ENCODE data around the gene PXMP2.
A peak's percentile ranks its signal among the peaks of the same experiment; 100 is the strongest.
"Not testable (repeated sequence)": the region's sequence is repeated elsewhere in the genome, so short reads cannot be mapped to it uniquely, and the experiment has no call there.

PXMP2 gene

GRCh38 chr12:132660996-132661395, 26.4 kb upstream of the PXMP2 start:
- no peak for DNase-seq

DNA sequence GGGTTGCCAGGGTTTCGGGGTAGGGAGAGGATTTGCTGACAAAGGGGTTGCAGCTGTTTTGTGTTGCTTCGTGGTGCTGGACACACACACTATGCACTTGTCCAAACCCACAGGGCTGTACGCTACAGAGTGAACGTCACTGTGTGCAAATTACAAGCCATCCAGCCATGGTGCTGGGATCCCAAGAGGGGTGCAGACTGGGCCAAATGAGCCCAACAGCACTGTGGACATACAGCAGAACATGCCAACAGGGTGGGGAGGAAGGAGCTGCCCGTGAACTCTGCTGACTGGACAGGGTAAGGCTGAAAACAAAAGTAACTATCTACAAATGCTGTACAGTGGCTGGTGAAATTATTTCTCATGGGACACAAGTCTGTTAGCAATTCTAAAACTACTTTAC, 25.4 kb upstream of the PXMP2 start:
- no peak for DNase-seq

DNA sequence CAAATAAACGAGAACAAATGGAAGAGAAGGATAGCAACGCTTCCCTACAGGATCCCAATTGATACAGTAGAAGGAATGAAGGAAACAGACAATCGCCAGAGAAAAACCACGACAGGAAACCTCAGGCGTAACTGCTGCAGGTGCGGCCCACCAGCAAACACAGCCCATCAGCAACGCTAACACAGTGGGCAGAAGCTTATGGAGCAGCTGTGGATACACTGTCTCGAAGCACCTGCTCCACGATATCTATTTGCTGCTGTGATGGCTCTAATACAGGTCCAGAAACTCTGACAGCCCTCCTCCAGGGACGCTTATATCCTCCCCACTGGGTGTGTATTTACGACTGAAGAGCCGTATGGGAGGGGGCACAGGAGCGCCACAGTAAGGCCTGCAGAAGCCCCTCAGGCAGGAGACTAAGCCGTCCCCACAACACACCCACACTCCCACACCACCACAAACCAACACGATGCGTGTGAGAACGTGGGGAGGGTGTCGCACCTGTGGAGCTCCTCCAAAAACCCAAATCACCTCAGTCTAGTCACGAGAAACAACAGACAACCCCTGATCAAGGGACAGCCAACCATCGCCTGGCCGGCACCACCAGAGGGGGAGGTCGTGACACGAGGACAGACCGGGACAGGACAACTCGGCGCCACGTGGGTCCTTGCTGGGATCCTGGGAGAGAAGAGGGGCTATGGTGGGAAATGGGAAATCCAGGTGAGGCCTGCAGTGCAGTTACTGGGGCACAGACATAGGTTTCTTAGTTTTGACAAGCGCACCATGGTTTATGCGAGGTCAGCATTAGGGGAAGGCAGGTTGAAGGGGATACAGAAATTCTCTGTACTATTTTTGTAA, 24.3 kb upstream of the PXMP2 start:
- no peak for DNase-seq

DNA sequence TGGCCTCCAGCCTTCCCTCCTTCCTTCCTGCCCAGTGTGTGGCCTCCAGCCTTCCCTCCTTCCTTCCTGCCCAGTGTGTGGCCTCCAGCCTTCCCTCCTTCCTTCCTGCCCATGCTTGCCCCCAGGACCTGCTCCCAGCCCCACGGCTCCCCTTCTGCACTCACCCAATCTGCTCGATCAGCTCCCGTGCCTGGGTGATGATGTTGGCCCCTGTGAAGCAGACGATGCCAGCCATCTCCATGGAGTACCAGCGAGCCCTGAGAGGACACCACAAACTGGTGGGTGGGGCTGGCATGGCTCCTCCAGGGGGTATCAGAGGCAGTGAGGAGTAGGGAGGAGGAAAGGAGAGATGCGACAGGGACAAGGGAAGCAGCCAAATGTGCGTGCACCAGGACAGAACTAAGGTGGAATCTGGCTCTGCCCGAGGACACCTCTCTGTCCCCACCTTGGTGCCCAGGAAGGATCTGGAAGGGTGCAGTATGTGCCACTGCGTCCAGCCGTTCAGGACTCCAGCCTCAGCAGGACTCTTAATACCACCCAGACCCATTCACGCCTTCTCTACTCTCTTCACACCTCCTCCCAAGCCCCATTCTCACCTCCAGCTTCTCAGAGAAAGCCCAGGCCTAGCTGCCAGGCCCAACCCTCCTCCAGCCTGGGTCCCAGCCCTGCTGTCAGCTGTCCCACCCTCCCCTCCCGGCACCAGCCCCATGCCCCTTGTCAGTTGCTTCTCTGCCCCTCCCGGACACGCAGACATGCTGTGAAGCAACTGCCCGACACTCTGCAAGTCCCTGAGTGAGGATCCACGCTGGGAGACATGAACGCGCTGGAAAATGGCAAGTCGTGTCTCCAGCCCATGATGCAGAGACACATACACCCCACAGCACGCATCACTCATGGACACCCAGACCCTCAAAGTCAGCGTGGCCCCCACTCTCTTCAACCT, 22.9 kb upstream of the PXMP2 start:
- DNase-seq, result no peak

GRCh38 chr12:132665149-132665491, 22.3 kb upstream of the PXMP2 start:
- DNase-seq, result no peak

- no peak for DNase-seq
Observed at GRCh38 chr12:132665794-132666193, 21.6 kb upstream of the PXMP2 start.

DNA sequence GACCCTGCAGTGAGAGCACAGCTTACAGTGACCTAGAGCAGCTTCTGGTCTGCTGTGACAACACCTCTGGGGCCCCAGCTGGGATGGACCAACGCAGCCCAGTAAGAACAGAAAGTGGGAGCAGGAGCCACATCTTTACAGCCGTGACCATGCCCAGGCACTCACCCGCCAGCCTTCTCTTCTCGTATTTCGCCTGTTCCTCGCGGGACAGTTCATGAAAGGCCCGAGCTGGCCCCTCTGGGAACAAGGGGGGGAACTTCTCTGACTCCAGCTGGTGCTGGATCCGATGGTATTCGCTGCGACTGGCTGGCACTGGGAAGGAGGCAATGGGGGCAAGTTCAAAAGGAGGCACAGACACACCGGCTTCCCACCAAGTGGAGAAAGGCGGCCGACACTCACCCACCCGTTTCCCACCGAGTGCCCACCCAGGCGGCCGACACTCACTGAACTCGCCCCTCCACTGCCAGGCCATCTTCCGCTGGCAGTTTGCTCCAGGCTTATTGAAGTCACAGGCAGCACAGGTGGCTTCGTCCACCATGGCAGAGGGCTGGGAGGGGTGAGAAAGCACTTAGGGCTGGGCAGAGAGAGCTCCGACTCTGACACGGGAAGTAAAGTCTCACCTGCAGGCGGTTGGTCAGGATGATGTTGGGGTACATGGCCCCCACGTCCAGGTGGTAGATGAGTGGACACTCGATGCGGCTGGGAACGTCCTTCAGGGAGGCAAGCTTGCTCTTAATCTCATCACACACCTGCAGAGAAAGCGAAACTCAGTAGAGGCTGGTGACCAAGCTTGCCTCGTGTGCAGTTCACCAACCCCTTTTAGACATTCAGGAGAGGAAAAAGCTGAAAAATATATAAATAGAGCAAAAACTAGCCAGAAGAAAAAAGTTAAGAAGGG, 18.9 kb upstream of the PXMP2 start:
- DNase-seq, result no peak

- no peak for DNase-seq
Observed at GRCh38 chr12:132669166-132669879, 18.1 kb upstream of the PXMP2 start.

- no peak for DNase-seq
Observed at GRCh38 chr12:132672116-132672515, 15.3 kb upstream of the PXMP2 start.

GRCh38 chr12:132672678-132673077, 14.7 kb upstream of the PXMP2 start:
- no peak for DNase-seq

GRCh38 chr12:132673288-132674179, 13.9 kb upstream of the PXMP2 start:
- no peak for DNase-seq

DNA sequence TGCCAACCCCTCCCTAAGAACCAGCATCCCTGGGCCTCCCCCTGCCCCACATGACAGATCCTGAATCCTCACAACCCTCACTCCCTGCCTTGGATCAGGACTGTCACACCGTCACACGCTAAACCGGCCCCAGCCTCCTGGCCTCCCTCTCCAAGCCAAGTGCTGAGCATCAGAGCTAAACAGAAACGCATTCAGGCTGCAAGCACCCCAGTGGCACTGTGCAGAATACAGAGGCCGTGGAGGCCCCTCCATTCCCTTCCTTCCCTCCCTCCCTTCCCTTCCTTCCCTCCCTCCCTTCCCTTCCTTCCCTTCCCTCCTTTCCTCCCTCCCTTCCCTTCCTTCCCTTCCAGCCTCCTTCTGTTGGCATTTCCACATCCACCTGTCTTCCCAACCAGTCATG, 12.8 kb upstream of the PXMP2 start:
- DNase-seq, result no peak

GRCh38 chr12:132675757-132676432, 11.5 kb upstream of the PXMP2 start:
- DNase-seq, result no peak

- DNase-seq, result no peak
Observed at GRCh38 chr12:132677492-132677891, 9.9 kb upstream of the PXMP2 start.

DNA sequence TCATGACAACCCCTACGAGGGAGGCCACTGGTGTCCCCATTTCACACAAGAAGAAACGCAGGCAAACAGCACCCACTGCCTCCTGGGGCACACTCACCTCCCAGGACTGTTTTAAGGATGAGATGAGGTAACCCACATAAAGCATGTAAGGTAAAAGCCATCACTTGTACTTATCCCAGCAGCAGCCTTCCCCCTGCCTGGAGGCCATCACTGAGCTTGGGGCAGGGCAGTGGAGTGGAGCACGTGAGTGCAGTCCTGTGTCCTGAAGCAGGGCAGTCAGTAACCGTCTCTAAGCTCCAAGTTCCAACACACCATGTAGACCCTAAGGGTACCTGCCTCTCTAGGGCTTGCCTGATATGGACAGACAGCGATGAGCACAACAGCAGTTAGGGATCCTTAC, 2.0 kb upstream of the PXMP2 start:
- no peak for DNase-seq

DNA sequence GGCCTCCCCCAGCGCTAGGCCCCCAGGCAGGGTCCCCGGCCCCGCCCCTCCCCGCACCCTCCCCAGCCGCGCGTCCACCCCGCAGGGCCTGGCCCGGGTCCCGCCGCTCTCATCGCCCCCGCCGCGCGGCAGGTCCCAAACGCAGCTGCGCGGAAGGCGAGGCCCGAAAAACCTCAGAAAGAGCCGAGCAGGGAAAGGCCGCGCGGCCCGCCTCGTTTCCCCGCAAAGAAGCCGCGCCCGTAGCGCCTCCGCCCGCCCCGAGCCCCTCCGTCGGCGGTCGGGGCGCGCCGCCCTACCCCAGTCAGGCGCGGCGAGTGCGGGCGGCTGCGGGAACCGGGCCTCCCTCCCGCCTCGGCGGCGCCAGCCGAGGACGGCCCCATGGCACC, 569 bp upstream of the PXMP2 start:
- DNase-seq, result peak; percentile 23 to 37

DNA sequence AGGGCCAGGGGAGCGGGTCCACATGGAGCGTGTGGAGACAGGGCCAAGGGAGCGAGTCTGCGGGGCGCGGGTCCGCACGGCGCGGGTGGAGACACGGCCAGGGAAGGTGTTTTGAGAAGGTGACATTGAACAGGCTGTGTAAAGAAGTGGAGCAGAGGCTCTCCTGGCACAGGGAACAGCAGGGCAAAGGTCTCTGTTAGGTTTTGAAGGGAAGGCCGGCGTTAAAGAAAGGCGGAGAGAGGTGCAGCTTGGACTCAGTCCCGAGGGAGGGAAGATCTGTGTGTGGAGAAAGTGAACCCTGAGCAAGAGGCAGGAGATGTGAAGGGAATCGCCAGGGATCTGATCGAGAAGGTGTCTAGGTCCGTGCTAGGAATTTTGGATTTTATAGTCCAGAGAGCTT, 1.8 kb downstream of the PXMP2 start:
- DNase-seq, result no peak

GRCh38 chr12:132690112-132690511, 2.7 kb downstream of the PXMP2 start:
- no peak for DNase-seq

GRCh38 chr12:132692030-132692429, 4.6 kb downstream of the PXMP2 start:
- DNase-seq, result not testable (repeated sequence)

DNA sequence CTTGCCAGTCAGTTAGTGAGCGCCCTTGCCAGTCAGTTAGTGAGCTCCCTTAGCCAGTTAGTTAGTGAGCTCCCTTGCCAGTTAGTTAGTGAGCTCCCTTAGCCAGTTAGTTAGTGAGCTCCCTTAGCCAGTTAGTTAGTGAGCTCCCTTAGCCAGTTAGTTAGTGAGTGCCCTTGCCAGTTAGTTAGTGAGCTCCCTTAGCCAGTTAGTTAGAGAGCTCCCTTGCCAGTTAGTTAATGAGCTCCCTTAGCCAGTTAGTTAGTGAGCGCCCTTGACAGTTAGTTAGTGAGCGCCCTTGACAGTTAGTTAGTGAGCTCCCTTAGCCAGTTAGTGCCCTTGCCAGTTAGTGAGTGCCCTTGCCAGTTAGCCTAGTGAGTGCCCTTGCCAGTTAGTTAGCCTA, 7.5 kb downstream of the PXMP2 start:
- not testable (repeated sequence) for DNase-seq

DNA sequence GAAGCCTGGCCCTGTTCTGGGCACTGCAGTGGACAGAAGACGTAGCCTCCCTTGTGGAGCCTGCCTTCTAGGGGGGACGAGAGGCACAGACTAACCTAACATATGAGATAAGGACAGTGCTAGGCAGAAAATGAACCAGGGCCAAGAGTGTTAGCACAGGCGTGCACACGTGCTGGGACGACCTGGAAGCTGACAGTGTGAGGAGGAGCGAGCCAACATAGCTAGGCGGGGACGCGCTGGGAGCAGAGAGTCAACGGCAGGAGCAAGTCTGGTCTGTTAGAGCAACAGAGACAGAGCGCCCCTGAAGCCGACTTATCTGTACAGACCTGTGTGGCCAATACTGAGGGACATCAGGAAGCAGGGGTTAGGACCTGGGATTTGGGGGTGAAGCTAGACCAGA, 8.0 kb downstream of the PXMP2 start:
- DNase-seq, result no peak
